ENCODE results near the gene SMAP1.

Gene SMAP1

GRCh38 chr6:70667711-70668498 lies at the start of gene SMAP1:
SMAP1 (plus strand) TSS chr6:70667883; CDS start chr6:70668024, 141 bp downstream.
- peak; percentile 92 to 95 for DNase-seq (ENCODE audit: low read depth in 2 of 2)

- DNase-seq (ENCODE audit: low read depth in 2 of 2) = no peak
These were observed 46.9 kb upstream of the SMAP1 start for GRCh38 chr6:70620746-70621145.

- DNase-seq (ENCODE audit: low read depth in 2 of 2) = no peak
These were observed 45.2 kb upstream of the SMAP1 start for GRCh38 chr6:70622461-70622860.

- no peak for DNase-seq (ENCODE audit: low read depth in 2 of 2)
These were observed 42.2 kb upstream of the SMAP1 start for GRCh38 chr6:70625436-70625835.

- DNase-seq (ENCODE audit: low read depth in 2 of 2) = no peak
These were observed 40.0 kb upstream of the SMAP1 start for GRCh38 chr6:70627500-70628254.

- no peak for DNase-seq (ENCODE audit: low read depth in 2 of 2)
These were observed 37.8 kb upstream of the SMAP1 start for GRCh38 chr6:70629929-70630328.

- DNase-seq (ENCODE audit: low read depth in 2 of 2) = no peak
These were observed 33.8 kb upstream of the SMAP1 start for GRCh38 chr6:70633870-70634269.

- no peak for DNase-seq (ENCODE audit: low read depth in 2 of 2)
These were observed 31.1 kb upstream of the SMAP1 start for GRCh38 chr6:70636596-70636995.

GRCh38 chr6:70638468-70638867 lies 29.2 kb upstream of the SMAP1 start:
- DNase-seq (ENCODE audit: low read depth in 2 of 2) = no peak

GRCh38 chr6:70651326-70651905 lies 16.3 kb upstream of the SMAP1 start:
- DNase-seq (ENCODE audit: low read depth in 2 of 2) = peak; percentile 24 to 26

GRCh38 chr6:70652216-70652615 lies 15.5 kb upstream of the SMAP1 start:
- DNase-seq (ENCODE audit: low read depth in 2 of 2) = no peak

- DNase-seq (ENCODE audit: low read depth in 2 of 2) = no peak
These were observed 10.0 kb upstream of the SMAP1 start for GRCh38 chr6:70657706-70658105.

GRCh38 chr6:70663881-70664466 lies 3.7 kb upstream of the SMAP1 start:
- DNase-seq (ENCODE audit: low read depth in 2 of 2) = no peak

- no peak for DNase-seq (ENCODE audit: low read depth in 2 of 2)
These were observed 977 bp upstream of the SMAP1 start for GRCh38 chr6:70666706-70667105.

GRCh38 chr6:70667256-70667710 lies 400 bp upstream of the SMAP1 start:
- DNase-seq (ENCODE audit: low read depth in 2 of 2) = no peak

GRCh38 chr6:70668499-70668812 lies 773 bp downstream of the SMAP1 start:
- DNase-seq (ENCODE audit: low read depth in 2 of 2) = no peak

- no peak for DNase-seq (ENCODE audit: low read depth in 2 of 2)
These were observed 1.4 kb downstream of the SMAP1 start for GRCh38 chr6:70669133-70669532.

- DNase-seq (ENCODE audit: low read depth in 2 of 2) = no peak
These were observed 4.9 kb downstream of the SMAP1 start for GRCh38 chr6:70672549-70672948.

GRCh38 chr6:70673054-70673453 lies 5.4 kb downstream of the SMAP1 start:
- DNase-seq (ENCODE audit: low read depth in 2 of 2) = no peak

GRCh38 chr6:70673601-70674000 lies 5.9 kb downstream of the SMAP1 start:
- no peak for DNase-seq (ENCODE audit: low read depth in 2 of 2)

GRCh38 chr6:70675822-70676221 lies 8.1 kb downstream of the SMAP1 start:
- DNase-seq (ENCODE audit: low read depth in 2 of 2) = no peak

GRCh38 chr6:70676821-70677220 lies 9.1 kb downstream of the SMAP1 start:
- no peak for DNase-seq (ENCODE audit: low read depth in 2 of 2)

Data from stimulated activated CD8-positive, alpha-beta memory T cell treated with anti-CD3 and anti-CD28 coated beads, Interleukin-2, amount 100 ng/mL, for 48 hours (primary cell).